GM12878 (cell line): ENCODE measurements around the gene ELL. TPM values are rescaled to one million over a fixed set of nuclear protein-coding genes. Genes with fewer than 3 reads are reported as not detected.
A peak's percentile ranks its signal among the peaks of the same experiment; 100 is the strongest.

ENCODE experiments used
- ATAC-seq: fragments of 200-7000 bp; cut with Tn5 transposase; 3 replicates; pipeline ENCODE4 v1.9.1; 2020; ENCODE audit warnings: mild to moderate bottlenecking, moderate library complexity
- BruUV-seq: library from RNA; stranded (reverse); fragments of 400-500 nt; replicated peaks from 2 replicates; lab custom pipeline; 2021; lab: Mats Ljungman, UMichigan
- CTCF ChIA-PET: fragments of 300-600 bp; sonication (Branson Sonifier 250); formaldehyde crosslinking; extraction: SDS; loops from one replicate; lab custom pipeline; 2021; ENCODE audit warnings: inconsistent platforms; lab: Yijun Ruan, JAX
- POLR2A ChIA-PET: fragments of 350-600 bp; formaldehyde crosslinking; extraction: SDS; loops from one replicate; lab custom pipeline; 2021; ENCODE audit warnings: inconsistent platforms; lab: Charles Lee
- RAD21 ChIA-PET: fragments of 300-600 bp; sonication (Branson Sonifier 250); formaldehyde crosslinking; loops from one replicate; lab custom pipeline; 2023; ENCODE audit warnings: antibody characterized with exemption; ENCODE audit not compliant: unreplicated experiment; lab: Charles Lee
- SMC1A ChIA-PET: fragments of 300-600 bp; sonication (Branson Sonifier 250); formaldehyde crosslinking; loops from one replicate; lab custom pipeline; 2023; ENCODE audit not compliant: unreplicated experiment, uncharacterized antibody; lab: Charles Lee
- DNase-seq: peaks from one replicate; pipeline ENCODE4 v3.0.0-alpha.2; 2011; ENCODE audit warnings: low read depth, low spot score
- FAIRE-seq: peaks from 3 replicates; lab custom pipeline; 2011; peaks lifted over from hg19 to GRCh38; lab: Jason Lieb, UNC
- H2AFZ ChIP-seq: 2 replicates; pipeline ENCODE4 v1.6.0; 2011; ENCODE audit warnings: low read depth, low read length, control low read depth; ENCODE audit not compliant: control insufficient read depth
- H3K27ac ChIP-seq: 2 replicates; pipeline ENCODE4 v1.5.1; 2011; ENCODE audit warnings: control low read depth; ENCODE audit not compliant: control insufficient read depth, insufficient read depth
- H3K27me3 ChIP-seq, 2 experiments: replicated peaks in 1 of 2; 2 replicates each; pipeline versions ENCODE4 v1.6.0 to v1.6.1; 2011; ENCODE audit warnings: low read length in 1 of 2; ENCODE audit not compliant: control insufficient read depth in 2 of 2, insufficient read depth in 2 of 2
- H3K36me3 ChIP-seq, 2 experiments: 2 replicates each; pipeline ENCODE4 v1.5.1; 2011; ENCODE audit warnings: low read length in 1 of 2; ENCODE audit not compliant: control insufficient read depth in 2 of 2, insufficient read depth in 2 of 2
- H3K4me1 ChIP-seq: 2 replicates; pipeline ENCODE4 v1.6.1; 2011; ENCODE audit warnings: mild to moderate bottlenecking, low read length, moderate library complexity, mixed read lengths; ENCODE audit not compliant: control insufficient read depth, insufficient read depth
- H3K4me2 ChIP-seq: 2 replicates; pipeline ENCODE4 v1.6.0; 2011; ENCODE audit warnings: control low read depth; ENCODE audit not compliant: control insufficient read depth, insufficient read depth
- H3K4me3 ChIP-seq: fragments of 200-600 bp; sonication (generic); 2 replicates; pipeline ENCODE4 v1.5.1; 2016
- H3K79me2 ChIP-seq: 2 replicates; pipeline ENCODE4 v1.6.0; 2011; ENCODE audit warnings: low read length; ENCODE audit not compliant: control insufficient read depth, insufficient read depth
- H3K9ac ChIP-seq: 2 replicates; pipeline ENCODE4 v1.8.0; 2011; ENCODE audit warnings: low read length, control low read depth, mixed read lengths; ENCODE audit not compliant: control insufficient read depth, insufficient read depth
- H3K9me3 ChIP-seq: replicated peaks from 3 replicates; pipeline ENCODE4 v1.5.1; 2011; ENCODE audit warnings: mild to moderate bottlenecking, low read length; ENCODE audit not compliant: control insufficient read depth, insufficient read depth
- H4K20me1 ChIP-seq: 2 replicates; pipeline ENCODE4 v1.6.0; 2011; ENCODE audit not compliant: control insufficient read depth, insufficient read depth
- BMI1 ChIP-seq: fragments of 450-650 bp; IDR thresholded peaks from 2 replicates; pipeline ENCODE4 v1.6.1; 2016; ENCODE audit warnings: mild to moderate bottlenecking, moderate library complexity, borderline replicate concordance
- CTCF ChIP-seq, 3 experiments: IDR thresholded peaks in 2 of 3; conservative IDR thresholded peaks in 1 of 3; 2 replicates each; pipeline ENCODE4 v1.5.1; 2011; ENCODE audit warnings: low read depth in 3 of 3, low read length in 3 of 3, mild to moderate bottlenecking in 3 of 3, control low read depth in 2 of 3, moderate library complexity in 2 of 3, inconsistent platforms in 1 of 3, mixed read lengths in 1 of 3; ENCODE audit not compliant: control insufficient read depth in 2 of 3, insufficient read depth in 1 of 3; ENCODE audit errors: extremely low read depth in 1 of 3
- GABPA ChIP-seq: IDR thresholded peaks from 2 replicates; pipeline ENCODE4 v1.6.1; 2014; ENCODE audit warnings: antibody characterized with exemption, low read depth, mild to moderate bottlenecking, inconsistent platforms
- KAT2A ChIP-seq: conservative IDR thresholded peaks from 2 replicates; pipeline ENCODE4 v1.6.1; 2011; ENCODE audit warnings: low read depth, low read length; ENCODE audit not compliant: control insufficient read depth
- MYC ChIP-seq: IDR thresholded peaks from 2 replicates; pipeline ENCODE4 v1.6.1; 2011; ENCODE audit warnings: mild to moderate bottlenecking, low read length, moderate library complexity, inconsistent platforms; ENCODE audit not compliant: insufficient read depth, insufficient replicate concordance, insufficient read length, severe bottlenecking
- NKRF ChIP-seq: fragments of 450-650 bp; conservative IDR thresholded peaks from 2 replicates; pipeline ENCODE4 v1.6.1; 2017; ENCODE audit warnings: mild to moderate bottlenecking, moderate library complexity
- POLR2AphosphoS5 ChIP-seq: IDR thresholded peaks from 2 replicates; pipeline ENCODE4 v1.6.1; 2011; ENCODE audit warnings: mild to moderate bottlenecking, low read length, inconsistent platforms
- RAD51 ChIP-seq: fragments of 450-650 bp; IDR thresholded peaks from 2 replicates; pipeline ENCODE4 v1.6.1; 2016; ENCODE audit warnings: moderate library complexity, mild to moderate bottlenecking, inconsistent platforms
- RBBP5 ChIP-seq: fragments of 200-600 bp; sonication (generic); conservative IDR thresholded peaks from 2 replicates; pipeline ENCODE4 v1.6.1; 2016
- RCOR1 ChIP-seq: conservative IDR thresholded peaks from 2 replicates; pipeline ENCODE4 v1.6.1; 2012; ENCODE audit warnings: low read depth, low read length, improper control_type of control experiment
- RUNX3 ChIP-seq: IDR thresholded peaks from 2 replicates; pipeline ENCODE4 v1.6.1; 2012; ENCODE audit warnings: low read length, inconsistent platforms
- SIN3A ChIP-seq: IDR thresholded peaks from 2 replicates; pipeline ENCODE4 v1.6.1; 2012; ENCODE audit warnings: low read depth, low read length, improper control_type of control experiment
- STAT1 ChIP-seq: fragments of 450-650 bp; conservative IDR thresholded peaks from 2 replicates; pipeline ENCODE4 v1.6.1; 2014; ENCODE audit warnings: antibody characterized with exemption, mild to moderate bottlenecking
- STAT3 ChIP-seq: IDR thresholded peaks from 2 replicates; pipeline ENCODE4 v1.6.1; 2011; ENCODE audit warnings: low read depth, low read length, improper control_type of control experiment
- TARDBP ChIP-seq: IDR thresholded peaks from 2 replicates; pipeline ENCODE4 v1.6.1; 2016; ENCODE audit warnings: borderline replicate concordance
- ZBTB11 ChIP-seq: fragments of 450-650 bp; formaldehyde crosslinking; IDR thresholded peaks from 2 replicates; pipeline ENCODE4 v1.5.0; 2022; ENCODE audit warnings: mild to moderate bottlenecking, missing genetic modification characterization
- ZNF24 ChIP-seq: fragments of 450-650 bp; IDR thresholded peaks from 2 replicates; pipeline ENCODE4 v1.6.1; 2017; ENCODE audit warnings: antibody characterized with exemption, mild to moderate bottlenecking
- WGBS: methylation state at CpG from one replicate; pipeline ENCODE4 v1.1.6; 2016; ENCODE audit warnings: low lambda C conversion rate; ENCODE audit not compliant: insufficient replicate concordance, insufficient coverage; ENCODE audit errors: missing lambda C conversion rate; 5-methylcytosine and 5-hydroxymethylcytosine counted together
- in situ Hi-C: fragments of 300-500 bp; cut with MboI; formaldehyde crosslinking; loops from 9 replicates; pipeline ENCODE4 v1.14.3; 2018; ENCODE audit warnings: mixed read lengths
- intact Hi-C: fragments of 100-400 bp; cut with micrococcal nuclease; formaldehyde crosslinking; loops from one replicate; pipeline ENCODE4 v1.14.2; 2022; ENCODE audit not compliant: unreplicated experiment
- polyA plus RNA-seq, 11 experiments: library from polyadenylated mRNA; depleted of rRNA in 4 of 11; unstranded in 6 of 11; stranded (reverse) in 5 of 11; fragments of >200 nt; fragmentation: Nextera tagmentation in 4 of 11; fragmentation: Illumina TruSeq in 1 of 11; extraction: Ambion mirVana in 4 of 11; extraction: Trizol in 1 of 11; gene quantifications; 1 replicate in 1 of 11; 2 replicates in 10 of 11; pipeline versions ENCODE4 v1.2.1 to v1.2.3, GENCODE V29; 2011 to 2016; ENCODE audit warnings: inconsistent platforms in 2 of 11, missing spikeins in 2 of 11, low read depth in 1 of 11
- total RNA-seq, 4 experiments: library from RNA; depleted of rRNA in 3 of 4; stranded (reverse); fragments of >200 nt in 3 of 4; fragmentation: Illumina TruSeq in 1 of 4; extraction: Trizol in 1 of 4; gene quantifications; 2 replicates each; pipeline versions ENCODE4 v1.2.1 to v1.2.3, GENCODE V29; 2013 to 2021

ELL gene
- total and polyA plus RNA-seq, 10 of the 15 experiments (the other 5 are each of a cell fraction or from before 2014, with no cell fraction given) = 0.91 to 25.0 (median 9.1) TPM

GRCh38 chr19:18433015-18433691 is 88.7 kb downstream of the ELL start:
- CTCF ChIA-PET = no interaction called here
- SMC1A ChIA-PET = no interaction called here
- in situ Hi-C loops (no loop called here), intact Hi-C loops (no loop called here)
- Histone ChIP-seq H3K4me1 (peaks cover 37% of the 10 kb centered on the region), H3K4me2 (peak overlapping the region; percentile 97), H4K20me1 (no peaks in the 10 kb centered on the region; the same call in 1 of the 2 replicates), H3K79me2 (peaks cover 8% of the 10 kb centered on the region), H3K9ac (peak overlapping the region; percentile 81), H3K4me3 (peak overlapping the region; percentile 78), H3K27me3 (no peaks in the 10 kb centered on the region), H3K27ac (peak overlapping the region; percentile 84), H3K36me3 (peaks cover 0 to 4% of the 10 kb centered on the region in 2 experiments; a peak in 3 of 4 replicates), H3K9me3 (no peaks in the 10 kb centered on the region; the same call in 2 of the 3 replicates), H2AFZ (peak overlapping the region; percentile 48)
- no TSS peak for BruUV-seq
- POLR2A ChIA-PET = interaction anchor here (0.6 to 1.4 kb wide), 3 partner anchors 15 to 155 kb away, joined by 3 read pairs; no protein-coding TSS in a partner anchor
- FAIRE-seq = peak; percentile 59
- peak; percentile 55 for ATAC-seq
- RAD21 ChIA-PET = no interaction called here
- DNase-seq = no peak
- 6% methylated on average over 50 of the region's 59 CpGs for WGBS
- TF ChIP-seq GABPA = no peak
- TF ChIP-seq RUNX3 = peak; percentile 49; the same call in 1 of the 2 replicates
- no peak for TF ChIP-seq KAT2A
- TF ChIP-seq POLR2AphosphoS5 = peak; percentile 66; the same call in 1 of the 2 replicates
- TF ChIP-seq CTCF (IDR thresholded peaks at IDR 0.05 in 2 of 3, conservative IDR thresholded peaks at IDR 0.05 in 1 of 3; ENCODE audit: control insufficient read depth in 2 of 3, extremely low read depth in 1 of 3, insufficient read depth in 1 of 3, low read depth in 3 of 3, low read length in 3 of 3) = no peak
- TF ChIP-seq MYC = peak; percentile 89
- TF ChIP-seq STAT3 = no peak
- no peak for TF ChIP-seq ZNF24
- no peak for TF ChIP-seq RCOR1
- 0 out of 2 replicates have a peak, but pooled peaks have one; percentile 16 for TF ChIP-seq STAT1
- no peak for TF ChIP-seq RAD51
- TF ChIP-seq SIN3A = no peak
- TF ChIP-seq TARDBP = no peak
- TF ChIP-seq BMI1 = no peak
- no peak for TF ChIP-seq RBBP5
- TF ChIP-seq ZBTB11 (CRISPR knock-in tag) = no peak
- TF ChIP-seq NKRF = peak; percentile 81; the same call in 1 of the 2 replicates
